Adrenal gland (tissue), 12 donors: Measurements from ENCODE around the gene PAGR1. TPM values are rescaled to one million over a fixed set of nuclear protein-coding genes. Genes with fewer than 3 reads are reported as not detected.

Experiments used
- DNase-seq, 7 donors: peaks; one replicate each; pipeline ENCODE4 v3.0.0-alpha.2; 2019 to 2020
- H3K27ac ChIP-seq, 5 donors: fragments of 200-600 bp; sonication (generic) in 4 of 5; 1 replicate in 3 of 5; 2 replicates in 2 of 5; pipeline versions ENCODE4 v1.5.1 to v1.8.0; 2016 to 2020; ENCODE audit warnings: mild to moderate bottlenecking in 1 of 5
- H3K27me3 ChIP-seq: fragments of 200-600 bp; 2 replicates; pipeline ENCODE4 v1.8.0; 2021
- H3K36me3 ChIP-seq, 2 donors: fragments of 200-600 bp; replicated peaks in 1 of 2; 1 replicate in 1 of 2; 2 replicates in 1 of 2; pipeline versions ENCODE4 v1.5.1 to v1.8.0; 2018 to 2022
- H3K4me1 ChIP-seq, 2 donors: fragments of 200-600 bp; replicated peaks in 1 of 2; 1 replicate in 1 of 2; 2 replicates in 1 of 2; pipeline versions ENCODE4 v1.5.1 to v1.8.0; 2018 to 2021
- H3K4me3 ChIP-seq, 4 donors: fragments of 200-600 bp; sonication (generic) in 3 of 4; one replicate each; pipeline ENCODE4 v1.5.1; 2016 to 2018
- H3K9me3 ChIP-seq, 3 donors: fragments of 200-600 bp; sonication (generic) in 1 of 3; replicated peaks in 1 of 3; 1 replicate in 2 of 3; 2 replicates in 1 of 3; pipeline versions ENCODE4 v1.5.1 to v1.8.0; 2016 to 2021
- POLR2A ChIP-seq, 2 donors: fragments of 450-650 bp; IDR thresholded peaks; one replicate each; pipeline ENCODE4 v1.6.1; 2017; ENCODE audit warnings: antibody characterized with exemption in 2 of 2, mild to moderate bottlenecking in 2 of 2, moderate library complexity in 1 of 2
- WGBS, 4 donors: extraction: QIAGEN DNeasy Blood & Tissue Kit in 2 of 4; methylation state at CpG; one replicate each; pipeline versions ENCODE4 v1.1.5 to v1.1.7; 2013 to 2017; 5-methylcytosine and 5-hydroxymethylcytosine counted together
- intact Hi-C, 2 donors: fragments of 100-400 bp; cut with DNase I; formaldehyde crosslinking; loops; one replicate each; pipeline versions ENCODE4 v1.14.1 to v1.15.0; 2022 to 2023
- polyA plus RNA-seq, 3 donors: library from polyadenylated mRNA; stranded (reverse); fragments of 200-250 nt in 2 of 3; fragments of 350-450 nt in 1 of 3; fragmentation: Illumina TruSeq in 1 of 3; extraction: RNeasy Lipid Tissue Mini Kit (QIAGEN cat#74804) in 1 of 3; gene quantifications; one replicate each; pipeline ENCODE4 v1.2.3, GENCODE V29; 2013 to 2014
- total RNA-seq, 9 donors: library from RNA; depleted of rRNA in 4 of 9; stranded (reverse); fragments of >200 nt in 4 of 9; fragments of 120-200 nt in 1 of 9; fragmentation: NEBNext Ultra II Directional in 1 of 9; extraction: Animal tissue kit (Norgen Biotek cat#: 25700) in 1 of 9; gene quantifications; one replicate each; pipeline versions ENCODE4 v1.1.0 to v1.2.4, GENCODE V29; 2013 to 2023
- TF ChIP-seq, protein P1 (sequence below), 6 experiments: fragments of 450-650 bp in 4 of 6; fragments of 200-600 bp in 2 of 6; sonication (generic) in 1 of 6; IDR thresholded peaks; 1 replicate in 5 of 6; 2 replicates in 1 of 6; pipeline versions ENCODE4 v1.5.1 to v1.8.0; 2016 to 2021; ENCODE audit warnings: antibody characterized with exemption in 6 of 6, mild to moderate bottlenecking in 2 of 6, moderate library complexity in 1 of 6
- donor health status: healthy with polysubstance abuse.
- donor health status: Bipolar disorder and iron deficiency.
- donor health status: DM: yes; HTN: yes; CAD: no.
- donor health status: DM: no; HTN: no; CAD: no.
- donor health status: DM: no; HTN: no; CAD: no.
- donor health status: DM: yes; HTN: yes; CAD: no.

The PAGR1 gene
- total and polyA plus RNA-seq, 12 donors, result 14.2 to 89.1 (median 39.8) TPM

DNA sequence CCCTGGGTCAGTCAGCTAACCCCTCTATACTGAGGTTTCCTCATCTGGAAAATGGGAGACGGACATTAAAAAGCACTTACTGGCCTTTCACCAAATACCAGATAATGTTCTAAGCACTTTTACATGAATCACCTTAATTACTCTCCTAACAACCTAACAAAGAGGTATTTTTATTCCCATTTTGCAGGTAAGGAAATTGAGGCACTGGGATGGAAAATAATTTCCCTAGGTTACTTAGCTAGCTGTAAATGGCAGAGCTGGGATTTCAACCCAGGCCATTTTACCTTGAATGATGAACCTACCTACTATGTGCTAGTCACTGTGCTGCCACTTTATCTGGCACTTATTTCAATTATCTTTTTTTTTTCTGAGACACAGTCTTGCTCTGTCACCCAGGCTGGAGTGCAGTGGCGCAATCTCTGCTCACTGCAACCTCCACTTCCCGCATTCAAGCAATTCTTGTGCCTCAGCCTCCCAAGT, 21.7 kb upstream of the PAGR1 start:
- TF ChIP-seq, protein P1, sequence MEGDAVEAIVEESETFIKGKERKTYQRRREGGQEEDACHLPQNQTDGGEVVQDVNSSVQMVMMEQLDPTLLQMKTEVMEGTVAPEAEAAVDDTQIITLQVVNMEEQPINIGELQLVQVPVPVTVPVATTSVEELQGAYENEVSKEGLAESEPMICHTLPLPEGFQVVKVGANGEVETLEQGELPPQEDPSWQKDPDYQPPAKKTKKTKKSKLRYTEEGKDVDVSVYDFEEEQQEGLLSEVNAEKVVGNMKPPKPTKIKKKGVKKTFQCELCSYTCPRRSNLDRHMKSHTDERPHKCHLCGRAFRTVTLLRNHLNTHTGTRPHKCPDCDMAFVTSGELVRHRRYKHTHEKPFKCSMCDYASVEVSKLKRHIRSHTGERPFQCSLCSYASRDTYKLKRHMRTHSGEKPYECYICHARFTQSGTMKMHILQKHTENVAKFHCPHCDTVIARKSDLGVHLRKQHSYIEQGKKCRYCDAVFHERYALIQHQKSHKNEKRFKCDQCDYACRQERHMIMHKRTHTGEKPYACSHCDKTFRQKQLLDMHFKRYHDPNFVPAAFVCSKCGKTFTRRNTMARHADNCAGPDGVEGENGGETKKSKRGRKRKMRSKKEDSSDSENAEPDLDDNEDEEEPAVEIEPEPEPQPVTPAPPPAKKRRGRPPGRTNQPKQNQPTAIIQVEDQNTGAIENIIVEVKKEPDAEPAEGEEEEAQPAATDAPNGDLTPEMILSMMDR (IDR thresholded peaks at IDR 0.05), result no peak
- no peak for TF ChIP-seq POLR2A (IDR thresholded peaks at IDR 0.05)
- intact Hi-C loops, result no loop called here
- H3K27ac ChIP-seq, result no peak overlapping the region

DNA sequence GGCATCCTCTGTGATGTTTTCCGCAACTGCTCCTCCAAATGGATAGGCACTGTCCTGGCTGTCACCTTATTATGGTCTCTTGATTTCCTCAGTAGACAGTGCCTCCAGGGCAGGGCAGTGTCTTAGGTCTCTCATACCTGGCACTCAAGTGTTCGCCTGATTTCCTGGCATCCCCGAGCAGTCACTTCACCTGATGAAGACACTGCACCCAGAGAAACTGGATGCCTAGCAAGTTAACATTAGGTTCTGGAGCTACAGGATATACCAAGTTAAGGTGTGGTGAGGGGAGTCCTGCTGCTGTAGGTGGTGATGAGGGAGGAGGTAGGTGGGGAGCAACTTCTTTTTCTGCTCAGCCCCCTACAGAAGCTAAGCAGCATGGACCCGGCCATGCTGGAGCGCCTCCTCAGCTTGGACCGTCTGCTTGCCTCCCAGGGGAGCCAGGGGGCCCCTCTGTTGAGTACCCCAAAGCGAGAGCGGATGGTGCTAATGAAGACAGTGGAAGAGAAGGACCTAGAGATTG, 13.5 kb upstream of the PAGR1 start:
- Histone ChIP-seq H3K9me3 (no peaks in the 10 kb centered on the region), H3K36me3 (peaks cover 0 to 24% of the 10 kb centered on the region in 2 donors), H3K27ac (no peak overlapping the region), H3K27me3 (no peaks in the 10 kb centered on the region), H3K4me1 (peaks cover 2 to 10% of the 10 kb centered on the region in 2 donors), H3K4me3 (no peak overlapping the region)
- intact Hi-C loops, result no loop called here
- no peak for DNase-seq
- WGBS, 4 donors, result 91 to 96% (median 93%) methylated on average over 8 of the region's 8 CpGs
- TF ChIP-seq, protein P1 (IDR thresholded peaks at IDR 0.05), result no peak
- TF ChIP-seq POLR2A (IDR thresholded peaks at IDR 0.05), result no peak

More for the DNA sequence above, 21.7 kb upstream of the PAGR1 start:
- Histone ChIP-seq H3K9me3 (no peaks in the 10 kb centered on the region), H3K4me3 (no peak overlapping the region), H3K36me3 (peaks cover 0 to 22% of the 10 kb centered on the region in 2 donors), H3K4me1 (peaks cover 16% of the 10 kb centered on the region in 2 donors), H3K27me3 (no peaks in the 10 kb centered on the region)
- no peak for DNase-seq
- 94 to 98% (median 96%) methylated on average over 3 of the region's 3 CpGs for WGBS, 4 donors

DNA sequence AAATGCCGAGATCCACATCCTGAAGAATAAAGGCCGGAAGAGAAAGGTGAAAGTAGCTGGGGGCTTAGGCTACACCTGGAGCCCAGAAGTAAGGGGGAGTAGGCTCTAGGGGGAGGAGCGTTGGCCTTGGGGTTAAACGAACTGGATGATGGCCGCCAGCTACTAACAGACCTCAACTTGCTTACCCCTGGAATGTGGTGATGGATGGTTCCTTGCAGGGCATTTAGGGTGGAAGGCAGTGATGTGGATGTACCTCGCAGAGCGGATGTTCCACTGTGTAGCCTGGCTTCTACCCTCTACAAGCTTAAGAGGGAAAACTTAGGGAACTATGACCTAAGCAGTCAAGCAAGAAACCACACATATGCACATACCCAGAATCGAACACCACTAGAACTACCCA, 11.9 kb upstream of the PAGR1 start:
- DNase-seq, result peak in 2 of 7 donors; percentile 27 to 59
- Histone ChIP-seq H3K27ac (peak overlapping the region in 2 of 5 donors; percentile 94 to 98), H3K36me3 (peaks cover 0 to 15% of the 10 kb centered on the region in 2 donors), H3K4me1 (peaks cover 17 to 23% of the 10 kb centered on the region in 2 donors), H3K4me3 (no peak overlapping the region), H3K27me3 (no peaks in the 10 kb centered on the region), H3K9me3 (no peaks in the 10 kb centered on the region)
- WGBS, 4 donors, result 70 to 77% (median 75%) methylated on average over 7 to 8 of the region's 8 CpGs
- no peak for TF ChIP-seq POLR2A (IDR thresholded peaks at IDR 0.05)
- TF ChIP-seq, protein P1 (IDR thresholded peaks at IDR 0.05), result no peak
- intact Hi-C loops, result no loop called here

DNA sequence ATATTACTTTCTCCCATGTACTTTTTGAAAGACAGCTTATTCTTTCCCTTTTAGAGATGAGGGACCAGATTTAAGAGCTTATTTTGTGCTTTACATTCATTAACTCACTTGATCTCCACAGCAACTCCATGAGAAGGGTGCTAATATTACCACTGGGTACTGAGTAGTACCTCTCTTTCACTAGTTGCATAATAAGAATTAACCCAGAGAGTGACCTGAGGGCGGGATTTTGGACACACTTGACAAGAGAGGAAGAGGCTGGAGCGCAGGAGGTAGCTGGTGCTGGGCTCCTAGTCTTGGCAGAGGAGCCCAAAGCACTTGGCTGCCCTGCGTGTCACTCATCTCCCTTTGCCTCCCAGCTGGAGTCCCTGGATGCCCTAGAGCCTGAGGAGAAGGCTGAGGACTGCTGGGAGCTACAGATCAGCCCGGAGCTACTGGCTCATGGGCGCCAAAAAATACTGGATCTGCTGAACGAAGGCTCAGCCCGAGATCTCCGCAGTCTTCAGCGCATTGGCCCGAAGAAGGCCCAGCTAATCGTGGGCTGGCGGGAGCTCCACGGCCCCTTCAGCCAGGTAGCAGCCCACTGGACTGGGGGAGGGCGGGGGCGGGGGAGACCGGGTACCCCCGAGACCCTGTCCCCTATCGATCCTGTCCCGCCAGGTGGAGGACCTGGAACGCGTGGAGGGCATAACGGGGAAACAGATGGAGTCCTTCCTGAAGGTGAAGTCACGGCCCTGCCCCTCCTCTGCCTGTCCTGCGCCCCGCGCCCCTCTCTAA, 11.3 kb upstream of the PAGR1 start:
- intact Hi-C loops, result no loop called here
- no peaks in the 10 kb centered on the region for H3K9me3 ChIP-seq
- TF ChIP-seq, protein P1 (IDR thresholded peaks at IDR 0.05), result no peak
- TF ChIP-seq POLR2A (IDR thresholded peaks at IDR 0.05), result peak in 1 of 2 donors; percentile 68
- peaks cover 23 to 30% of the 10 kb centered on the region in 2 donors for H3K4me1 ChIP-seq
- H3K27ac ChIP-seq, result peak overlapping the region; percentile 72 to 98 (median 94)
- DNase-seq, result peak; percentile 54 to 88 (median 77)
- peaks cover 0 to 15% of the 10 kb centered on the region in 2 donors for H3K36me3 ChIP-seq
- WGBS, 4 donors, result 2 to 5% (median 4%) methylated on average over 9 to 26 of the region's 26 CpGs
- no peaks in the 10 kb centered on the region for H3K27me3 ChIP-seq
- peak overlapping the region; percentile 38 to 97 (median 56) for H3K4me3 ChIP-seq
